Kidney epithelial cell (primary cell): ENCODE results near the gene RMRP. TPM values are rescaled to one million over a fixed set of nuclear protein-coding genes. Genes with fewer than 3 reads are reported as not detected.
"Not testable (repeated sequence)": the region's sequence is repeated elsewhere in the genome, so short reads cannot be mapped to it uniquely, and the experiment has no call there.

Experiments
- DNase-seq: peaks from one replicate; pipeline ENCODE4 v3.0.0-alpha.2; 2010; ENCODE audit warnings: low read depth
- H3K27me3 ChIP-seq: 2 replicates; pipeline ENCODE4 v1.6.0; 2011; ENCODE audit warnings: low read length; ENCODE audit not compliant: control insufficient read depth, insufficient read depth
- H3K36me3 ChIP-seq: 2 replicates; pipeline ENCODE4 v1.5.1; 2011; ENCODE audit warnings: low read length; ENCODE audit not compliant: control insufficient read depth, insufficient read depth
- H3K4me3 ChIP-seq: 2 replicates; pipeline ENCODE4 v1.5.1; 2011; ENCODE audit warnings: low read depth, mild to moderate bottlenecking, control low read depth, low read length
- total RNA-seq: library from RNA; depleted of rRNA; stranded (reverse); fragments of >200 nt; gene quantifications from 2 replicates; pipeline ENCODE4 v1.2.3, GENCODE V29; 2015
- TF ChIP-seq, protein P1 (sequence below): IDR thresholded peaks from 2 replicates; pipeline ENCODE4 v1.5.1; 2011; ENCODE audit warnings: mild to moderate bottlenecking, moderate library complexity, low read length, control low read depth, inconsistent platforms; ENCODE audit not compliant: insufficient read depth, poor library complexity, severe bottlenecking

Gene RMRP
- total RNA-seq, 1 donor from 2014 or later = 1,522 TPM

DNA sequence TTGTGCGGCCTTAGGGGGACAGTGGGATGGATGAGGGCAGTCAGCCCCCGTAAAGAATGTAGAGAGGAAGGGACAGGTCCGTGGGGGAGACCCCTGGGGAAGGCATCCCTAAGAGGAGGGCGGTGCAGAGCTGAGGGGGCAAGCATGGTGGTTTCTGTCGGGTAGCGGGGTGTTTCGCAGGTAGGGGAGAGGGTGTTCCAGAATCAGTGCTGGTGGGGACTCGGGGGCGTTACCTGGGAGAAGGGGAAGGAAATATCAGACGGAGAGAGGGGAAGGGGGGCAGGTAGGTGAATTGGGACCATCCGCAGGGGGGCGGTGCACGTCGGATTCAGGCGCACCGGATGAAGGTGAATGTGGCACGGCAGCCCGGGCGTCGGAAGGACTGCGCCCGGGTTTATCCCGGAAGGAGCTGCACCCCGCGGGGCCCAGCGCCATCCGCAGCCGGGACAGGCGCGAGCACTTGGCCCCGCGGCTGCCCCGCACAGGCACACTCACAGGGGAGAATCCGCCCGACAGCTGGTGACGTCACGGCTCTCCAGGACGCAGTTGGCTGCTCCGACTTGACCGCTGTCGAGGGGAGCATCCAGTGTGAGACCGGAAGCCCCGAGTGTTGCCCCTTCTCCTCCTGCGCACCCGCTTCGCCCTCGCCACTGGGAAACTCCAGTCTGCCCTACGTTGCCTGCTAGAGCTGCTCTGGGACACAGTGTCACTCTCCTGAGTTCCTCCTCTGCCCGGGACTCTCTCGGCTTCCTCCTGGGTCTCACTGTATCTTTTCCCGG lies 40.9 kb downstream of the RMRP start:
- peaks cover 19% of the 10 kb centered on the region for H3K27me3 ChIP-seq
- H3K4me3 ChIP-seq = peak overlapping the region; percentile 16
- TF ChIP-seq, protein P1, sequence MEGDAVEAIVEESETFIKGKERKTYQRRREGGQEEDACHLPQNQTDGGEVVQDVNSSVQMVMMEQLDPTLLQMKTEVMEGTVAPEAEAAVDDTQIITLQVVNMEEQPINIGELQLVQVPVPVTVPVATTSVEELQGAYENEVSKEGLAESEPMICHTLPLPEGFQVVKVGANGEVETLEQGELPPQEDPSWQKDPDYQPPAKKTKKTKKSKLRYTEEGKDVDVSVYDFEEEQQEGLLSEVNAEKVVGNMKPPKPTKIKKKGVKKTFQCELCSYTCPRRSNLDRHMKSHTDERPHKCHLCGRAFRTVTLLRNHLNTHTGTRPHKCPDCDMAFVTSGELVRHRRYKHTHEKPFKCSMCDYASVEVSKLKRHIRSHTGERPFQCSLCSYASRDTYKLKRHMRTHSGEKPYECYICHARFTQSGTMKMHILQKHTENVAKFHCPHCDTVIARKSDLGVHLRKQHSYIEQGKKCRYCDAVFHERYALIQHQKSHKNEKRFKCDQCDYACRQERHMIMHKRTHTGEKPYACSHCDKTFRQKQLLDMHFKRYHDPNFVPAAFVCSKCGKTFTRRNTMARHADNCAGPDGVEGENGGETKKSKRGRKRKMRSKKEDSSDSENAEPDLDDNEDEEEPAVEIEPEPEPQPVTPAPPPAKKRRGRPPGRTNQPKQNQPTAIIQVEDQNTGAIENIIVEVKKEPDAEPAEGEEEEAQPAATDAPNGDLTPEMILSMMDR = no peak
- no peak for DNase-seq
- H3K36me3 ChIP-seq = no peaks in the 10 kb centered on the region

DNA sequence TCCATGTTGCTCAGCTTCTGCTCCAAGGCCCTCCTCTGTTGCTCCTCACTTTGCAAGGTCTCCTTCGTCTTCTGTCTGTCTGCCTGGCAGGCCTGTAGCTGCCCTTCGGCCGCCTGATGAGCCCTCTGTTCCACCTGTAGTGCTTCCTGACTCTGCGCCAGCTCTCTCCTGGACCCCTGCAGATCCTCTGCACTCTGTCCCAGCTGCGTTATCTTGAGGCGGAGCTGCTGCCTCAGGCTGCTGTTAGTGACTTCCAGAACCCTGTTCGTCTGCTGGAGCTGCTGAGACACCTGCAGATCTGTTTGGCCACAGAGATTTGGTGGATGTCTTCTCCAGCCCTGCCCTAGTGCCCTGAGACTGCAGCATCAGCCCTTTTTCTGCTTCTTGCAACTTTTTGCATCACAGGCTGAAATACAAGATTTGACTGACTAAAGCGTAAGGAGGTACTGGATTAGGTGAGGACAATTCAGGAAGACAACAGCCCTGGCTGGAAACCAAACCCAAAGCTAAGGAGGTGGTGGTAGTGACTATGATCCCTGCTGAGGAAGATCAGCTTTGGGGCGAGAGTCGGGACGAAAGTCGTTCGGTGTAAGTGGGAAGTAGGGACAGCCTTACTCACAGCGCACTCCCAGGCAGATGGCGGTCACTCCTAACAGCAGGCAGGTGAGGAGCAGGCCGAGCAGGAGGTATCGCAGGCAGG lies 41.7 kb downstream of the RMRP start:
- Histone ChIP-seq H3K27me3 (peaks cover 19% of the 10 kb centered on the region), H3K4me3 (no peak overlapping the region), H3K36me3 (no peaks in the 10 kb centered on the region)
- no peak for DNase-seq
- TF ChIP-seq, protein P1 = no peak

DNA sequence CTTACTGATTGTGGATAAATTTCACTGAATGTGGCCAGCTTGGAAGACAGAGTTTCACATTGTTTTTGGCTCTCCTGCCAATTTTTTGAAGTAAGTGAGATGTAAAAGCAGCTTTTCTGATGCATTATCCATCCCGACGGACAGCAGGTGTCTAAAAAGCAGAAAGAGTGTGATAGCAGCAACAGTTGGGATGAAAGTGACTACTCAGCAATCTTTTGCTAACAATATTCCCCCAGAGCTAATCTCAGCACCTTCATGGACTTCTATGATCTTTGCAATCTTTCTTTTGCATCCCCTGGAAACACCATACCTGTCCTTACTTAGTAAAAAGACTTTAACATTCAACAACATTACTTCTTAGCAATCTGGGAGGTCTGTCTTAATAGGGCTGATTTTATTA lies 45.0 kb downstream of the RMRP start:
- Histone ChIP-seq H3K36me3 (peaks cover 2% of the 10 kb centered on the region), H3K4me3 (no peak overlapping the region), H3K27me3 (peaks cover 18% of the 10 kb centered on the region)
- TF ChIP-seq, protein P1 = no peak
- DNase-seq = no peak

GRCh38 chr9:35612066-35612465 lies 45.8 kb downstream of the RMRP start:
- not testable (repeated sequence) for DNase-seq, H3K4me3 ChIP-seq, H3K36me3 ChIP-seq
- peaks cover 14% of the 10 kb centered on the region for H3K27me3 ChIP-seq

GRCh38 chr9:35611230-35611797 lies 46.5 kb downstream of the RMRP start:
- H3K4me3 ChIP-seq = no peak overlapping the region
- DNase-seq = no peak
- H3K36me3 ChIP-seq = peaks cover 2% of the 10 kb centered on the region
- TF ChIP-seq, protein P1 = peak; percentile 79
- H3K27me3 ChIP-seq = peaks cover 7% of the 10 kb centered on the region

GRCh38 chr9:35609820-35610163 lies 48.0 kb downstream of the RMRP start:
- no peak for DNase-seq
- Histone ChIP-seq H3K4me3 (no peak overlapping the region), H3K27me3 (no peaks in the 10 kb centered on the region), H3K36me3 (peaks cover 2% of the 10 kb centered on the region)
- TF ChIP-seq, protein P1 = no peak
